HG03354 (cell line): ENCODE data around the gene POMGNT1.

Experiments
- ATAC-seq: cut with Tn5 transposase; IDR thresholded peaks from one replicate; pipeline ENCODE4 v1.9.1; 2021; ENCODE audit warnings: mild to moderate bottlenecking; ENCODE audit not compliant: unreplicated experiment, poor library complexity, severe bottlenecking

The POMGNT1 gene

GRCh38 chr1:46215504-46215903 is 17.3 kb upstream of the POMGNT1 start:
- ATAC-seq = no peak

- ATAC-seq = no peak
These were observed 12.8 kb upstream of the POMGNT1 start for GRCh38 chr1:46211051-46211450.

- no peak for ATAC-seq
These were observed 12.3 kb upstream of the POMGNT1 start for GRCh38 chr1:46210561-46210960.

- no peak for ATAC-seq
These were observed 8.2 kb upstream of the POMGNT1 start for GRCh38 chr1:46206399-46206798.

GRCh38 chr1:46205791-46206190 is 7.6 kb upstream of the POMGNT1 start:
- ATAC-seq = no peak

- no peak for ATAC-seq
These were observed 6.9 kb upstream of the POMGNT1 start for GRCh38 chr1:46205141-46205540.

- ATAC-seq = no peak
These were observed 6.1 kb upstream of the POMGNT1 start for GRCh38 chr1:46204406-46204742.

- ATAC-seq = no peak
These were observed 5.6 kb upstream of the POMGNT1 start for GRCh38 chr1:46203738-46204405.

GRCh38 chr1:46199233-46199749 is 1.1 kb upstream of the POMGNT1 start:
- no peak for ATAC-seq

GRCh38 chr1:46197560-46197963 is 672 bp downstream of the POMGNT1 start:
- ATAC-seq = no peak

- no peak for ATAC-seq
These were observed 1.6 kb downstream of the POMGNT1 start for GRCh38 chr1:46196609-46197008.

- ATAC-seq = no peak
These were observed 3.5 kb downstream of the POMGNT1 start for GRCh38 chr1:46194641-46195193.

GRCh38 chr1:46193984-46194570 is 4.2 kb downstream of the POMGNT1 start:
- ATAC-seq = no peak

- ATAC-seq = no peak
These were observed 4.9 kb downstream of the POMGNT1 start for GRCh38 chr1:46193285-46193684.

GRCh38 chr1:46192171-46192570 is 6.1 kb downstream of the POMGNT1 start:
- ATAC-seq = no peak

- ATAC-seq = no peak
These were observed 7.1 kb downstream of the POMGNT1 start for GRCh38 chr1:46191033-46191701.

- no peak for ATAC-seq
These were observed 7.7 kb downstream of the POMGNT1 start for GRCh38 chr1:46190539-46190938.

GRCh38 chr1:46188295-46189030 is 9.8 kb downstream of the POMGNT1 start:
- no peak for ATAC-seq

GRCh38 chr1:46187106-46187869 is 10.9 kb downstream of the POMGNT1 start:
- no peak for ATAC-seq
